HUES48 (cell line): ENCODE results near the gene ZNF564.

Experiments used
- H3K27ac ChIP-seq: one replicate; pipeline ENCODE4 v1.7.0; 2013; ENCODE audit warnings: low read depth, low read length, inconsistent platforms
- H3K27me3 ChIP-seq: 2 replicates; pipeline ENCODE4 v1.6.1; 2013; ENCODE audit warnings: mild to moderate bottlenecking, low read length; ENCODE audit not compliant: control insufficient read depth, insufficient read depth
- H3K36me3 ChIP-seq: 2 replicates; pipeline ENCODE4 v1.6.1; 2013; ENCODE audit warnings: low read length; ENCODE audit not compliant: control insufficient read depth, insufficient read depth
- H3K4me1 ChIP-seq: 2 replicates; pipeline ENCODE4 v1.6.1; 2013; ENCODE audit warnings: mild to moderate bottlenecking, low read length; ENCODE audit not compliant: control insufficient read depth, insufficient read depth
- H3K4me3 ChIP-seq: 2 replicates; pipeline ENCODE4 v1.5.1; 2013; ENCODE audit warnings: mild to moderate bottlenecking, low read depth, low read length
- H3K9ac ChIP-seq: 2 replicates; pipeline ENCODE4 v1.6.1; 2013; ENCODE audit warnings: mild to moderate bottlenecking, low read depth, low read length, moderate library complexity
- H3K9me3 ChIP-seq: 2 replicates; pipeline ENCODE4 v1.6.1; 2013; ENCODE audit warnings: low read length; ENCODE audit not compliant: control insufficient read depth, insufficient read depth

The ZNF564 gene

DNA sequence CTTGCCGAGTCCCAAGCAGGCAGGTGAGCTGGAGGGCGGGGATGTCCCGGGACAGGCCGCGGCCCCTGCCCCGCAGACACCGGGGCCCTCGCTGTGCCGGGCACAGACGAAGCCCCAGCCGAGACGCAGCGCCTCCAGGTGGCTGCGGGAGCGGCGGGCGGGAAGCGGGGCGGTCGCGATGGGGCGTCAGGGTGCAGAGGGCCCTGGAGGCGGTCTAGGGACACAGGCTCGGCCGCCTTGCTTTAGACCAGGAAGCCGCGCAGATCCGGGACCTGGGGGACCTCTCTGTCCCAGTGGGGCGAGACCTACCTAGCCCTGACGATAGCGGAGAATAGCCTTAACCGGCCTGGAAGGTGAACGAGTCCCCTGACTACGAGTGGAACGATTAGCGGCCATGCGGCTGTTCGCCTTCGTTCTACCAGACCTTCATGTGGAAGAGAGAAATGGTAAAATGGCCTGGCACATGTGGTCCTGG, 4.2 kb upstream of the ZNF564 start:
- H3K36me3 ChIP-seq, result no peaks in the 10 kb centered on the region
- H3K9ac ChIP-seq, result no peak overlapping the region
- H3K27ac ChIP-seq, result no peak overlapping the region
- no peak overlapping the region for H3K4me3 ChIP-seq
- no peaks in the 10 kb centered on the region for H3K9me3 ChIP-seq
- no peaks in the 10 kb centered on the region for H3K27me3 ChIP-seq
- H3K4me1 ChIP-seq, result no peaks in the 10 kb centered on the region

GRCh38 chr19:12546903-12547302, 4.4 kb downstream of the ZNF564 start:
- H3K9me3 ChIP-seq, result 0 out of 2 replicates have a peak, but pooled peaks cover 4% of the 10 kb centered on the region
- no peaks in the 10 kb centered on the region for H3K4me1 ChIP-seq
- H3K36me3 ChIP-seq, result peaks cover 11% of the 10 kb centered on the region
- no peaks in the 10 kb centered on the region for H3K27me3 ChIP-seq
- H3K9ac ChIP-seq, result no peak overlapping the region
- H3K4me3 ChIP-seq, result no peak overlapping the region
- H3K27ac ChIP-seq, result no peak overlapping the region

- H3K9ac ChIP-seq, result no peak overlapping the region
- H3K4me1 ChIP-seq, result no peaks in the 10 kb centered on the region
- H3K9me3 ChIP-seq, result 0 out of 2 replicates have a peak, but pooled peaks cover 4% of the 10 kb centered on the region
- no peaks in the 10 kb centered on the region for H3K27me3 ChIP-seq
- H3K4me3 ChIP-seq, result no peak overlapping the region
- H3K36me3 ChIP-seq, result peaks cover 11% of the 10 kb centered on the region
- no peak overlapping the region for H3K27ac ChIP-seq
These were observed 5.2 kb downstream of the ZNF564 start for GRCh38 chr19:12546068-12546467.

GRCh38 chr19:12545267-12545666, 6.0 kb downstream of the ZNF564 start:
- no peaks in the 10 kb centered on the region for H3K27me3 ChIP-seq
- no peak overlapping the region for H3K9ac ChIP-seq
- 0 out of 2 replicates have a peak, but pooled peaks cover 4% of the 10 kb centered on the region for H3K9me3 ChIP-seq
- H3K4me1 ChIP-seq, result no peaks in the 10 kb centered on the region
- peaks cover 11% of the 10 kb centered on the region for H3K36me3 ChIP-seq
- no peak overlapping the region for H3K4me3 ChIP-seq
- no peak overlapping the region for H3K27ac ChIP-seq

DNA sequence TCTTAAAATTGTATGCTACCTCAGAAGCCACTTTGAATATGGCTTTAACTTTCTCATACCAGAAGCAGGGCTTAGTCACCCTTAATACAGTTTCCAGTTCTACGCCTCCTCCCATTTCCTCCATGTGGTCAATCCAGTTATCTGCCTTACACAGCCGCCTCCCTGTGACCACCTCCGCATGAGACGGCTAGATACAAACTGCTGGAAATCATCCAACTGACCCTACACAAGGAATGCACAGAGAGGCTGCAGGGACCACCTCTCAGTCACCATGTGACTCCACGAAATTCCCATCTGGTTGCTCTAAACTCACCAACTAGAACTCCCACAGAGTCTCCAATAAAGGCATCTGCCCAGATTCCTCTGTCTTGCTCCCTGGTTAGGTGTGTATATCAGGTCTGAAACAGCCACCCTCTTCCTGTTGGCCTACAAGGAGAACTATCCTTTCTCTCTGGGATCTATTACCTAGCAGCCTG, 6.8 kb downstream of the ZNF564 start:
- Histone ChIP-seq H3K27me3 (no peaks in the 10 kb centered on the region), H3K4me1 (no peaks in the 10 kb centered on the region), H3K27ac (no peak overlapping the region), H3K4me3 (no peak overlapping the region), H3K9ac (no peak overlapping the region), H3K9me3 (0 out of 2 replicates have a peak, but pooled peaks cover 4% of the 10 kb centered on the region), H3K36me3 (peaks cover 15% of the 10 kb centered on the region)

DNA sequence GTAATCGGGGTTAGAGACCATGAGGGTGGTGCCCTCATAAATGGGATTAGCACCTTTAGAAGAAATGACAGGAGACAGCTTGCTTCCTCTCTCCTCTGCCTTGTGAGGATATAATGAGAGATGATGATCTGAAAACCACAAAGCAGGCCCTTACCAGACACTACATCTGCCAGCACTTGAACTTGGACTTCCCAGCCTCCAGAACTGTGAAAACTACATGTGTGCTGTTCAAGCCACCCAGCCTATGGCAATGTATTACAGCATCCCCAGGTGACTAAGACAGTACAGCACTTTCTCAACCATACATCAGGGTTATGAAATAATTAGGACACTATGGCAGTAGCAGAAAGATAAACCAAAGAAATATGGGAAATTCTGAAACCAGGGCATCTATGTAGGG, 7.4 kb downstream of the ZNF564 start:
- H3K27ac ChIP-seq, result no peak overlapping the region
- peaks cover 15% of the 10 kb centered on the region for H3K36me3 ChIP-seq
- H3K27me3 ChIP-seq, result no peaks in the 10 kb centered on the region
- H3K4me3 ChIP-seq, result no peak overlapping the region
- H3K9me3 ChIP-seq, result 0 out of 2 replicates have a peak, but pooled peaks cover 4% of the 10 kb centered on the region
- H3K9ac ChIP-seq, result no peak overlapping the region
- H3K4me1 ChIP-seq, result no peaks in the 10 kb centered on the region

- H3K9me3 ChIP-seq, result peaks cover 95% of the 10 kb centered on the region
- H3K27me3 ChIP-seq, result no peaks in the 10 kb centered on the region
- no peak overlapping the region for H3K9ac ChIP-seq
- peaks cover 70% of the 10 kb centered on the region for H3K36me3 ChIP-seq
- H3K27ac ChIP-seq, result no peak overlapping the region
- H3K4me3 ChIP-seq, result peak overlapping the region; percentile 43
- H3K4me1 ChIP-seq, result no peaks in the 10 kb centered on the region
These were observed 24.0 kb downstream of the ZNF564 start for GRCh38 chr19:12527034-12527836.

- Histone ChIP-seq H3K4me1 (no peaks in the 10 kb centered on the region), H3K9me3 (peaks cover 97% of the 10 kb centered on the region), H3K36me3 (peaks cover 66% of the 10 kb centered on the region), H3K27me3 (no peaks in the 10 kb centered on the region), H3K9ac (no peak overlapping the region), H3K27ac (no peak overlapping the region), H3K4me3 (peak overlapping the region; percentile 43)
These were observed 24.7 kb downstream of the ZNF564 start for GRCh38 chr19:12526542-12526941.

- Histone ChIP-seq H3K9me3 (peaks cover 84% of the 10 kb centered on the region), H3K27ac (no peak overlapping the region), H3K9ac (no peak overlapping the region), H3K4me1 (no peaks in the 10 kb centered on the region), H3K27me3 (no peaks in the 10 kb centered on the region), H3K4me3 (no peak overlapping the region), H3K36me3 (peaks cover 35% of the 10 kb centered on the region)
These were observed 29.3 kb downstream of the ZNF564 start for GRCh38 chr19:12521996-12522395.

DNA sequence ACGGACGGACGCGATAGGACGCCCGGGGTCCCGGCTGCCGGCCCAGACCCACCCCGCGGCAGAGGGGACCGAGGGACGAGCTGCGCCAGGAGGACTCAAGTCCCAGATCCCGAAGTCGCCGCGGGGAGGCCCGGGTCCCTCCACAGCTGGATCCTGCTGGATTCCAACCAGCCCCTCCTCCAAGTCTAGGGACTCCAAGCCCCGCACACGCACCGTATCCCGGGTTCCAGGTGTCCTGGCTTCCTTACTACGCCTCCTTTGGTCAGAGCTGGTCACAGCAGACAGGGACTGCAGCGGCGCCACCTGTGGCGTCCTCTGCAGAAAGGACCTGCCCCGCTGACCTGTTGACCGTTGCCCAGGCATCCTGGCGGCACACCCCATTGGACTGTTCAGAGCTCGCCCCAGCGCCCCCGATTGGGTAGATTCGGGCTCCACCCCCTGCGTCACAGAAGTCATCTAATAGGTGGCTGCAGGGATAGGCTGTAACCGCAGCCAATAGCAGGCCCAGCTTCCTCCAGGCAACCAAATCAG, 37.7 kb downstream of the ZNF564 start:
- no peak overlapping the region for H3K27ac ChIP-seq
- no peak overlapping the region for H3K4me3 ChIP-seq
- no peaks in the 10 kb centered on the region for H3K27me3 ChIP-seq
- peaks cover 5% of the 10 kb centered on the region; the same call in 1 of the 2 replicates for H3K36me3 ChIP-seq
- H3K9me3 ChIP-seq, result peaks cover 27% of the 10 kb centered on the region
- no peak overlapping the region for H3K9ac ChIP-seq
- H3K4me1 ChIP-seq, result no peaks in the 10 kb centered on the region

DNA sequence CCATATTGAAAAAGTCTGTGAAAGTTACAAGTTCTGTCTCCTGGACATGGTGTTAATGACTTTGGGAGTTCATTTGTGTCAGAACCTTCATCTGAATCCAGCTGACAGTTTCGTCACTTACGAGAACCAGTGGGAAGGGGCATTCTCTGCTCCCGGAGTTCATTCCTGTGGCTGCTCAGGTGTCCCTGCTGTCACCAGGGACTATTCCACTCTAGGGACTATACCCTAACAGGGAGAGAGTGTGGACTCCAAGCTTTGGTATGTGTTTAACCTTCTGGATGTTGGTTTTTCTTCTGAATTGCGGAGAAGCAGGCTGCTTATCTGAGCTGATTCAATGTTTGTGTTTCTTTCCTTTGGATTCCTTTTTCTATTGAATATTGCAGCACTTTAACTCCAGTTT, 54.2 kb downstream of the ZNF564 start:
- no peaks in the 10 kb centered on the region for H3K27me3 ChIP-seq
- H3K9ac ChIP-seq, result no peak overlapping the region
- peaks cover 3% of the 10 kb centered on the region; the same call in 1 of the 2 replicates for H3K4me1 ChIP-seq
- no peak overlapping the region for H3K27ac ChIP-seq
- no peak overlapping the region for H3K4me3 ChIP-seq
- no peaks in the 10 kb centered on the region for H3K36me3 ChIP-seq
- H3K9me3 ChIP-seq, result no peaks in the 10 kb centered on the region
